HepG2 (cell line): ENCODE data around the gene EPB41. TPM values are rescaled to one million over a fixed set of nuclear protein-coding genes. Genes with fewer than 3 reads are reported as not detected.

Experiments used
- ATAC-seq: fragments of 200-7000 bp; cut with Tn5 transposase; 3 replicates; pipeline ENCODE4 v1.9.1; 2020; ENCODE audit warnings: mild to moderate bottlenecking, moderate library complexity
- BruUV-seq: library from RNA; stranded (reverse); fragments of 400-500 nt; replicated peaks from 2 replicates; lab custom pipeline; 2021; lab: Mats Ljungman, UMichigan
- CTCF ChIA-PET: fragments of 300-600 bp; formaldehyde crosslinking; extraction: SDS; loops from one replicate; lab custom pipeline; 2021; ENCODE audit warnings: low total read pairs, inconsistent platforms, low intra/inter-chr PET ratio; lab: Yijun Ruan, JAX
- POLR2A ChIA-PET: fragments of 350-600 bp; sonication (Branson Sonifier 250); formaldehyde crosslinking; loops from one replicate; lab custom pipeline; 2020; ENCODE audit warnings: antibody characterized with exemption, inconsistent platforms; lab: Yijun Ruan, JAX
- DNase-seq: peaks from one replicate; pipeline ENCODE4 v3.0.0-alpha.2; 2015; ENCODE audit warnings: low spot score
- FAIRE-seq: peaks from 3 replicates; lab custom pipeline; 2011; peaks lifted over from hg19 to GRCh38; lab: Jason Lieb, UNC
- H2AFZ ChIP-seq: one replicate; pipeline ENCODE4 v1.6.1; 2011; ENCODE audit warnings: low read length, inconsistent platforms
- H3K27ac ChIP-seq: fragments of 300-600 bp; 3 replicates; pipeline ENCODE4 v1.8.0; 2011; ENCODE audit warnings: mixed run types, mild to moderate bottlenecking, mixed read lengths, low read length, inconsistent platforms; ENCODE audit not compliant: insufficient read depth; ENCODE audit errors: extremely low read length
- H3K27me3 ChIP-seq, 2 experiments: fragments of 200-600 bp in 1 of 2; 2 replicates in 1 of 2; 3 replicates in 1 of 2; pipeline versions ENCODE4 v1.6.0 to v1.8.0; 2011; ENCODE audit warnings: low read length in 2 of 2, mild to moderate bottlenecking in 2 of 2, moderate library complexity in 2 of 2, inconsistent platforms in 1 of 2; ENCODE audit not compliant: insufficient read depth in 2 of 2, control insufficient read depth in 1 of 2
- H3K36me3 ChIP-seq, 2 experiments: fragments of 200-600 bp in 1 of 2; replicated peaks in 1 of 2; 2 replicates in 1 of 2; 3 replicates in 1 of 2; pipeline versions ENCODE4 v1.5.1 to v1.8.0; 2011; ENCODE audit warnings: low read length in 2 of 2, inconsistent platforms in 1 of 2; ENCODE audit not compliant: insufficient read depth in 2 of 2, control insufficient read depth in 1 of 2
- H3K4me1 ChIP-seq: 2 replicates; pipeline ENCODE4 v1.5.1; 2012; ENCODE audit warnings: low read length, inconsistent platforms; ENCODE audit not compliant: insufficient read depth
- H3K4me2 ChIP-seq: 2 replicates; pipeline ENCODE4 v1.6.0; 2011; ENCODE audit warnings: low read depth, low read length, inconsistent platforms
- H3K4me3 ChIP-seq, 3 experiments: fragments of 200-600 bp in 1 of 3; sonication (generic), shearing (Covaris generic) in 1 of 3; replicated peaks in 1 of 3; 2 replicates each; pipeline ENCODE4 v1.5.1; 2011 to 2016; ENCODE audit warnings: low read length in 3 of 3, inconsistent platforms in 2 of 3, low read depth in 2 of 3, mild to moderate bottlenecking in 2 of 3, control low read depth in 1 of 3, mixed read lengths in 1 of 3; ENCODE audit not compliant: insufficient read depth in 1 of 3
- H3K79me2 ChIP-seq: one replicate; pipeline ENCODE4 v1.6.1; 2011; ENCODE audit warnings: low read length, inconsistent platforms; ENCODE audit not compliant: insufficient read depth
- H3K9ac ChIP-seq: 2 replicates; pipeline ENCODE4 v1.6.0; 2011; ENCODE audit warnings: mild to moderate bottlenecking, low read depth, low read length, inconsistent platforms; ENCODE audit not compliant: insufficient read depth
- H3K9me3 ChIP-seq: 2 replicates; pipeline ENCODE4 v1.5.1; 2012; ENCODE audit warnings: mild to moderate bottlenecking, low read length
- H4K20me1 ChIP-seq: 2 replicates; pipeline ENCODE4 v1.6.0; 2011; ENCODE audit warnings: inconsistent platforms, mild to moderate bottlenecking, low read length, moderate library complexity; ENCODE audit not compliant: insufficient read depth
- KAT8 ChIP-seq: IDR thresholded peaks from 2 replicates; pipeline ENCODE4 v1.6.1; 2016; ENCODE audit warnings: missing genetic modification reagents, missing compliant biosample characterization
- LBX2 ChIP-seq: sonication (generic); formaldehyde crosslinking; IDR thresholded peaks from 2 replicates; pipeline ENCODE4 v1.5.0; 2020; ENCODE audit warnings: missing genetic modification reagents, mild to moderate bottlenecking, borderline replicate concordance
- NR3C1 ChIP-seq: sonication (generic); formaldehyde crosslinking; IDR thresholded peaks from 2 replicates; pipeline ENCODE4 v1.4.0; 2020; ENCODE audit warnings: missing genetic modification reagents
- SALL2 ChIP-seq: sonication (generic); formaldehyde crosslinking; IDR thresholded peaks from 2 replicates; pipeline ENCODE4 v1.8.1; 2023; ENCODE audit warnings: mild to moderate bottlenecking, missing genetic modification reagents, inconsistent platforms
- TBL1XR1 ChIP-seq: fragments of 150-350 bp; IDR thresholded peaks from 2 replicates; pipeline ENCODE4 v1.6.1; 2014; ENCODE audit warnings: borderline replicate concordance, low read length; ENCODE audit not compliant: partially characterized antibody
- THYN1 ChIP-seq: sonication (generic); formaldehyde crosslinking; IDR thresholded peaks from 2 replicates; pipeline ENCODE4 v1.8.1; 2023; ENCODE audit warnings: low read depth, mild to moderate bottlenecking, moderate library complexity, missing genetic modification reagents, borderline replicate concordance
- ZNF121 ChIP-seq: sonication (generic); formaldehyde crosslinking; IDR thresholded peaks from 2 replicates; pipeline ENCODE4 v1.5.0; 2020; ENCODE audit warnings: mild to moderate bottlenecking, missing genetic modification reagents
- ZNF549 ChIP-seq: sonication (generic); formaldehyde crosslinking; IDR thresholded peaks from 2 replicates; pipeline ENCODE4 v1.5.0; 2020; ENCODE audit warnings: missing genetic modification reagents
- WGBS: methylation state at CpG from one replicate; pipeline ENCODE4 v1.1.6; 2017; ENCODE audit warnings: low lambda C conversion rate; 5-methylcytosine and 5-hydroxymethylcytosine counted together
- in situ Hi-C: cut with HindIII; loops from 2 replicates; pipeline ENCODE4 v1.10.0; 2017; ENCODE audit warnings: low pct_unique_long_range_greater_than_20kb; ENCODE audit not compliant: extremely low pct_ligation_motif_present
- intact Hi-C: fragments of 100-400 bp; cut with micrococcal nuclease; formaldehyde crosslinking; loops from one replicate; pipeline ENCODE4 v1.10.0; 2022; ENCODE audit not compliant: unreplicated experiment
- polyA plus RNA-seq, 8 experiments: library from polyadenylated mRNA; depleted of rRNA in 3 of 8; stranded (reverse) in 7 of 8; unstranded in 1 of 8; fragments of >200 nt; fragmentation: Illumina TruSeq in 4 of 8; extraction: Trizol in 4 of 8; gene quantifications; 2 replicates each; pipeline versions ENCODE4 v1.2.1 to v1.2.3, GENCODE V29; 2011 to 2016; ENCODE audit warnings: low read depth in 4 of 8, missing spikeins in 1 of 8, mixed read lengths in 1 of 8; ENCODE audit not compliant: insufficient read depth in 1 of 8
- total RNA-seq, 5 experiments: library from RNA; depleted of rRNA; stranded (reverse); fragments of >200 nt; fragmentation: Illumina TruSeq; extraction: Trizol; gene quantifications; 2 replicates each; pipeline ENCODE4 v1.2.3, GENCODE V29; 2016; ENCODE audit warnings: low read depth in 1 of 5
- TF ChIP-seq, protein P1 (sequence below): sonication (generic); formaldehyde crosslinking; IDR thresholded peaks from 2 replicates; pipeline ENCODE4 v1.8.0; 2022; ENCODE audit warnings: missing genetic modification reagents, mild to moderate bottlenecking, moderate library complexity, borderline replicate concordance
- TF ChIP-seq, protein P2 (sequence below): sonication (generic); formaldehyde crosslinking; IDR thresholded peaks from 2 replicates; pipeline ENCODE4 v1.9.0; 2021; ENCODE audit warnings: mild to moderate bottlenecking, missing genetic modification reagents

Gene EPB41
- total and polyA plus RNA-seq, 2 of the 13 experiments (the other 11 are each of a cell fraction or from before 2014, with no cell fraction given), result 34.5 to 46.7 TPM

DNA sequence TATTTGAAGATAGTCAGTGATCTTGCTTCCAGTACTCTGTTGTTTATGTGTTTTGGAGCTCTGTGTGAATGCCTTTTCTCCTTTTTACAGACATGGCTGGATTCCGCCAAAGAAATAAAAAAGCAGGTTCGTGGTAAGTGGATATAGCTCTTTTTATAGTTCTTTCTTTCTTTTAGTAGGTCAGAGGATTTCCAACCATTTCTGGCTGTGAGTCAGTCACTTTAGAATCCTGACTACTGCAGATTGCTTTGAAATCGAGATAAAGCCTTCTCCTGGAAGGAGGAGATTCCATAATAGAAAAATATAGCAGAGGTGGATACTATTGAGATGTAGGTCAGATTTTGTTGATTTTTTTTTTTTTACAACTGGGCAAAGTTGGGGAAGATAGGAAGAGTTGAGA is 97.4 kb downstream of the EPB41 start:
- no peak overlapping the region for H3K4me3 ChIP-seq
- intact Hi-C loops, result no loop called here
- H3K4me2 ChIP-seq, result no peak overlapping the region
- peaks cover 1 to 11% of the 10 kb centered on the region in 2 experiments; a peak in 4 of 5 replicates for H3K36me3 ChIP-seq
- TF ChIP-seq NR3C1 (CRISPR knock-in tag), result no peak
- TF ChIP-seq TBL1XR1, result no peak
- no peak for TF ChIP-seq KAT8 (CRISPR knock-in tag)
- TF ChIP-seq ZNF549 (CRISPR knock-in tag), result no peak
- TF ChIP-seq, all 625 proteins: peak for 0
- no TSS peak for BruUV-seq
- WGBS, result 94% methylated on average over 3 of the region's 3 CpGs
- Histone ChIP-seq H2AFZ (no peak overlapping the region), H3K9me3 (no peaks in the 10 kb centered on the region), H3K27ac (no peak overlapping the region), H3K79me2 (no peaks in the 10 kb centered on the region), H3K4me1 (no peaks in the 10 kb centered on the region), H3K9ac (no peak overlapping the region), H4K20me1 (no peaks in the 10 kb centered on the region), H3K27me3 (no peaks in the 10 kb centered on the region)
- ChIA-PET CTCF (no interaction called here), POLR2A (no interaction called here)
- FAIRE-seq (no peak), ATAC-seq (no peak), DNase-seq (no peak)
- in situ Hi-C loops, result no loop called here

- no peak overlapping the region for H2AFZ ChIP-seq
- H3K4me1 ChIP-seq, result no peaks in the 10 kb centered on the region
- ChIA-PET POLR2A (no interaction called here), CTCF (no interaction called here)
- no peak overlapping the region for H3K27ac ChIP-seq
- no peak for FAIRE-seq
- in situ Hi-C loops (no loop called here), intact Hi-C loops (no loop called here)
- no peaks in the 10 kb centered on the region for H3K79me2 ChIP-seq
- ATAC-seq, result no peak
- 93% methylated on average over 5 of the region's 5 CpGs for WGBS
- H3K4me3 ChIP-seq, result no peak overlapping the region
- H3K9ac ChIP-seq, result no peak overlapping the region
- H4K20me1 ChIP-seq, result no peaks in the 10 kb centered on the region
- H3K27me3 ChIP-seq, result no peaks in the 10 kb centered on the region
- no peak overlapping the region for H3K4me2 ChIP-seq
- BruUV-seq, result no TSS peak
- DNase-seq, result no peak
- no peaks in the 10 kb centered on the region for H3K9me3 ChIP-seq
- H3K36me3 ChIP-seq, result peaks cover 3 to 23% of the 10 kb centered on the region in 2 experiments
- TF ChIP-seq LBX2 (CRISPR knock-in tag), result no peak
- TF ChIP-seq, protein P1, sequence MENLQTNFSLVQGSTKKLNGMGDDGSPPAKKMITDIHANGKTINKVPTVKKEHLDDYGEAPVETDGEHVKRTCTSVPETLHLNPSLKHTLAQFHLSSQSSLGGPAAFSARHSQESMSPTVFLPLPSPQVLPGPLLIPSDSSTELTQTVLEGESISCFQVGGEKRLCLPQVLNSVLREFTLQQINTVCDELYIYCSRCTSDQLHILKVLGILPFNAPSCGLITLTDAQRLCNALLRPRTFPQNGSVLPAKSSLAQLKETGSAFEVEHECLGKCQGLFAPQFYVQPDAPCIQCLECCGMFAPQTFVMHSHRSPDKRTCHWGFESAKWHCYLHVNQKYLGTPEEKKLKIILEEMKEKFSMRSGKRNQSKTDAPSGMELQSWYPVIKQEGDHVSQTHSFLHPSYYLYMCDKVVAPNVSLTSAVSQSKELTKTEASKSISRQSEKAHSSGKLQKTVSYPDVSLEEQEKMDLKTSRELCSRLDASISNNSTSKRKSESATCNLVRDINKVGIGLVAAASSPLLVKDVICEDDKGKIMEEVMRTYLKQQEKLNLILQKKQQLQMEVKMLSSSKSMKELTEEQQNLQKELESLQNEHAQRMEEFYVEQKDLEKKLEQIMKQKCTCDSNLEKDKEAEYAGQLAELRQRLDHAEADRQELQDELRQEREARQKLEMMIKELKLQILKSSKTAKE (CRISPR knock-in tag), result no peak
- TF ChIP-seq ZNF121 (CRISPR knock-in tag), result no peak
- TF ChIP-seq THYN1, result no peak
- no peak for TF ChIP-seq SALL2 (CRISPR knock-in tag)
- TF ChIP-seq, protein P2, sequence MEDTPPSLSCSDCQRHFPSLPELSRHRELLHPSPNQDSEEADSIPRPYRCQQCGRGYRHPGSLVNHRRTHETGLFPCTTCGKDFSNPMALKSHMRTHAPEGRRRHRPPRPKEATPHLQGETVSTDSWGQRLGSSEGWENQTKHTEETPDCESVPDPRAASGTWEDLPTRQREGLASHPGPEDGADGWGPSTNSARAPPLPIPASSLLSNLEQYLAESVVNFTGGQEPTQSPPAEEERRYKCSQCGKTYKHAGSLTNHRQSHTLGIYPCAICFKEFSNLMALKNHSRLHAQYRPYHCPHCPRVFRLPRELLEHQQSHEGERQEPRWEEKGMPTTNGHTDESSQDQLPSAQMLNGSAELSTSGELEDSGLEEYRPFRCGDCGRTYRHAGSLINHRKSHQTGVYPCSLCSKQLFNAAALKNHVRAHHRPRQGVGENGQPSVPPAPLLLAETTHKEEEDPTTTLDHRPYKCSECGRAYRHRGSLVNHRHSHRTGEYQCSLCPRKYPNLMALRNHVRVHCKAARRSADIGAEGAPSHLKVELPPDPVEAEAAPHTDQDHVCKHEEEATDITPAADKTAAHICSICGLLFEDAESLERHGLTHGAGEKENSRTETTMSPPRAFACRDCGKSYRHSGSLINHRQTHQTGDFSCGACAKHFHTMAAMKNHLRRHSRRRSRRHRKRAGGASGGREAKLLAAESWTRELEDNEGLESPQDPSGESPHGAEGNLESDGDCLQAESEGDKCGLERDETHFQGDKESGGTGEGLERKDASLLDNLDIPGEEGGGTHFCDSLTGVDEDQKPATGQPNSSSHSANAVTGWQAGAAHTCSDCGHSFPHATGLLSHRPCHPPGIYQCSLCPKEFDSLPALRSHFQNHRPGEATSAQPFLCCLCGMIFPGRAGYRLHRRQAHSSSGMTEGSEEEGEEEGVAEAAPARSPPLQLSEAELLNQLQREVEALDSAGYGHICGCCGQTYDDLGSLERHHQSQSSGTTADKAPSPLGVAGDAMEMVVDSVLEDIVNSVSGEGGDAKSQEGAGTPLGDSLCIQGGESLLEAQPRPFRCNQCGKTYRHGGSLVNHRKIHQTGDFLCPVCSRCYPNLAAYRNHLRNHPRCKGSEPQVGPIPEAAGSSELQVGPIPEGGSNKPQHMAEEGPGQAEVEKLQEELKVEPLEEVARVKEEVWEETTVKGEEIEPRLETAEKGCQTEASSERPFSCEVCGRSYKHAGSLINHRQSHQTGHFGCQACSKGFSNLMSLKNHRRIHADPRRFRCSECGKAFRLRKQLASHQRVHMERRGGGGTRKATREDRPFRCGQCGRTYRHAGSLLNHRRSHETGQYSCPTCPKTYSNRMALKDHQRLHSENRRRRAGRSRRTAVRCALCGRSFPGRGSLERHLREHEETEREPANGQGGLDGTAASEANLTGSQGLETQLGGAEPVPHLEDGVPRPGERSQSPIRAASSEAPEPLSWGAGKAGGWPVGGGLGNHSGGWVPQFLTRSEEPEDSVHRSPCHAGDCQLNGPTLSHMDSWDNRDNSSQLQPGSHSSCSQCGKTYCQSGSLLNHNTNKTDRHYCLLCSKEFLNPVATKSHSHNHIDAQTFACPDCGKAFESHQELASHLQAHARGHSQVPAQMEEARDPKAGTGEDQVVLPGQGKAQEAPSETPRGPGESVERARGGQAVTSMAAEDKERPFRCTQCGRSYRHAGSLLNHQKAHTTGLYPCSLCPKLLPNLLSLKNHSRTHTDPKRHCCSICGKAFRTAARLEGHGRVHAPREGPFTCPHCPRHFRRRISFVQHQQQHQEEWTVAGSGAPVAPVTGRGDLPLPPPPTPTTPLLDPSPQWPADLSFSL (CRISPR knock-in tag), result no peak
Observed at GRCh38 chr1:29017235-29017634, 102.9 kb downstream of the EPB41 start.
